Measurements from ENCODE around the gene SVOP. TPM values are rescaled to one million over a fixed set of nuclear protein-coding genes. Genes with fewer than 3 reads are reported as not detected.

The SVOP gene
- total RNA-seq, 3 donors from 2014 or later (not counting 1 experiment from before 2014, with no cell fraction given) = not detected

- Histone ChIP-seq H3K9me3 (ENCODE audit: control insufficient read depth, insufficient read depth, low read length) (no peaks in the 10 kb centered on the region), H3K27ac (ENCODE audit: low read length) (no peak overlapping the region), H3K4me1 (ENCODE audit: control insufficient read depth, insufficient read depth, low read length) (no peaks in the 10 kb centered on the region), H3K27me3 (ENCODE audit: control insufficient read depth, insufficient read depth, low read length) (no peaks in the 10 kb centered on the region), H3K4me3 (ENCODE audit: low read length) (no peak overlapping the region), H3K36me3 (ENCODE audit: control insufficient read depth, insufficient read depth, low read length) (no peaks in the 10 kb centered on the region)
- Mint-ChIP-seq H3K4me1 (no peaks in the 10 kb centered on the region), H3K27ac (no peak overlapping the region), H3K36me3 (no peaks in the 10 kb centered on the region), H3K27me3 (ENCODE audit: low read depth in 2 of 2) (peaks cover 15 to 20% of the 10 kb centered on the region in 2 donors), H3K4me3 (no peak overlapping the region), H3K9me3 (no peaks in the 10 kb centered on the region)
- intact Hi-C loops (cut with micrococcal nuclease) = no loop called here
- ATAC-seq (no peak), DNase-seq (no peak)
- no peak for TF ChIP-seq CTCF (IDR thresholded peaks at IDR 0.05)
- 91% methylated on average over 6 of the region's 6 CpGs for WGBS (ENCODE audit: insufficient coverage)
Observed at GRCh38 chr12:109014984-109015765, 5.7 kb downstream of the SVOP start.

- no peak for ATAC-seq
- no peaks in the 10 kb centered on the region for H3K9me3 ChIP-seq (ENCODE audit: control insufficient read depth, insufficient read depth, low read length)
- 77% methylated on average over 2 of the region's 2 CpGs for WGBS (ENCODE audit: insufficient coverage)
- H3K36me3 ChIP-seq (ENCODE audit: control insufficient read depth, insufficient read depth, low read length) = no peaks in the 10 kb centered on the region
- no peak overlapping the region for H3K4me3 ChIP-seq (ENCODE audit: low read length)
- no peaks in the 10 kb centered on the region for H3K36me3 Mint-ChIP-seq
- no peak for DNase-seq
- peaks cover 19 to 24% of the 10 kb centered on the region in 2 donors for H3K27me3 Mint-ChIP-seq (ENCODE audit: low read depth in 2 of 2)
- no peak overlapping the region for H3K27ac ChIP-seq (ENCODE audit: low read length)
- H3K4me3 Mint-ChIP-seq = no peak overlapping the region
- no peaks in the 10 kb centered on the region for H3K9me3 Mint-ChIP-seq
- H3K4me1 Mint-ChIP-seq = no peaks in the 10 kb centered on the region
- intact Hi-C loops (cut with micrococcal nuclease) = no loop called here
- peaks cover 2% of the 10 kb centered on the region for H3K27me3 ChIP-seq (ENCODE audit: control insufficient read depth, insufficient read depth, low read length)
- H3K4me1 ChIP-seq (ENCODE audit: control insufficient read depth, insufficient read depth, low read length) = no peaks in the 10 kb centered on the region
- H3K27ac Mint-ChIP-seq = no peak overlapping the region
- TF ChIP-seq CTCF (IDR thresholded peaks at IDR 0.05) = no peak
Observed at GRCh38 chr12:109010259-109010658, 10.6 kb downstream of the SVOP start.

DNA sequence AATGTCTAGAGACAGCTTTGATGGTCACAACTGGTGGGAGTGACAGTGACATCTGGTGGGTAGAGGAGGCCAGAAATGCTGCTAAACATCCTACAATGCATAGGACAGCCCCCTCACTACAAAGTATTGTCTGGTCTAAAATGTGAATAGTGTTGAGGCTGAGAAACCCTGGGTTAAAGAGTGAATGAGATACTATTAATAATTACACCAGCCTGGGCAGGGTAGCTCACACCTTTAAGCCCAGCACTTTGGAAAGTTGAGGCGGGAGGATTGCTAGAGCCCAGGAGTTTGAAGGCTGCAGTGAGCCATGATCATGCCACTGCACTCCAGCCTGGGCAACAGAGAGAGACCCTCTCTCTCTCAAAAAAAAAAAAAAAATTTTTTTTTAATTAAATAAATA lies 11.1 kb downstream of the SVOP start:
- Histone ChIP-seq H3K27me3 (ENCODE audit: control insufficient read depth, insufficient read depth, low read length) (peaks cover 2% of the 10 kb centered on the region), H3K4me3 (ENCODE audit: low read length) (no peak overlapping the region), H3K27ac (ENCODE audit: low read length) (no peak overlapping the region), H3K9me3 (ENCODE audit: control insufficient read depth, insufficient read depth, low read length) (no peaks in the 10 kb centered on the region), H3K36me3 (ENCODE audit: control insufficient read depth, insufficient read depth, low read length) (no peaks in the 10 kb centered on the region), H3K4me1 (ENCODE audit: control insufficient read depth, insufficient read depth, low read length) (no peaks in the 10 kb centered on the region)
- ATAC-seq = no peak
- 100% methylated on average over 1 of the region's 1 CpG for WGBS (ENCODE audit: insufficient coverage)
- intact Hi-C loops (cut with micrococcal nuclease) = no loop called here
- Mint-ChIP-seq H3K27ac (no peak overlapping the region), H3K9me3 (no peaks in the 10 kb centered on the region), H3K36me3 (no peaks in the 10 kb centered on the region), H3K4me3 (no peak overlapping the region), H3K4me1 (no peaks in the 10 kb centered on the region), H3K27me3 (ENCODE audit: low read depth in 2 of 2) (peaks cover 24% of the 10 kb centered on the region in 2 donors)
- no peak for TF ChIP-seq CTCF (IDR thresholded peaks at IDR 0.05)
- DNase-seq = no peak

DNA sequence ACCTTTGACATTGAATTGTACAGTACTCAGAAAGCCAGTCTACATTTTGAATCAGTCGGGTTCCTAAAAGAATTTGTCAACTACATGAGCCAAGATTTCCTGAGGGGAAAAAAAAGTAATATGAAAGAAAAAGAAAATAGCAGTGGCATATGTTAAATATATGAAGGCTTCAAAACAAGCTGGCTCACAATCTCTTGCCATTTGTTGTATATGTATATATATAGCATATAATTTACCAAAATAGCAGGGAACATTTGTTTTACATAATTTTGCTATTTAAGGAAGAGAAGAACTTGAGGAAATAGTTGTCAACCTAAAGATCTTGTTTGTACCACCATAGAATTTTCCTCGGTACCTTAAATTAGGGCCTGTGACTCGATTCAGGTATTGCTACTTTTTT lies 16.9 kb downstream of the SVOP start:
- Mint-ChIP-seq H3K27me3 (ENCODE audit: low read depth in 2 of 2) (peaks cover 24% of the 10 kb centered on the region in 2 donors), H3K4me3 (no peak overlapping the region), H3K27ac (no peak overlapping the region), H3K36me3 (no peaks in the 10 kb centered on the region), H3K9me3 (no peaks in the 10 kb centered on the region), H3K4me1 (no peaks in the 10 kb centered on the region)
- DNase-seq = no peak
- ATAC-seq = no peak
- Histone ChIP-seq H3K4me1 (ENCODE audit: control insufficient read depth, insufficient read depth, low read length) (no peaks in the 10 kb centered on the region), H3K27me3 (ENCODE audit: control insufficient read depth, insufficient read depth, low read length) (peaks cover 2% of the 10 kb centered on the region), H3K36me3 (ENCODE audit: control insufficient read depth, insufficient read depth, low read length) (no peaks in the 10 kb centered on the region), H3K27ac (ENCODE audit: low read length) (no peak overlapping the region), H3K4me3 (ENCODE audit: low read length) (no peak overlapping the region), H3K9me3 (ENCODE audit: control insufficient read depth, insufficient read depth, low read length) (no peaks in the 10 kb centered on the region)
- TF ChIP-seq CTCF (IDR thresholded peaks at IDR 0.05) = no peak
- intact Hi-C loops (cut with micrococcal nuclease) = no loop called here
- WGBS (ENCODE audit: insufficient coverage) = 83% methylated on average over 3 of the region's 3 CpGs

Measured in natural killer cell (primary cell).